HEK293T (cell line): Measurements from ENCODE around the gene IFT20.

ENCODE experiments used
- BHLHE40 ChIP-seq: fragments of 450-650 bp; IDR thresholded peaks from 2 replicates; pipeline ENCODE4 v1.6.1; 2016; ENCODE audit warnings: mild to moderate bottlenecking, moderate library complexity, borderline replicate concordance
- SP1 ChIP-seq: fragments of 450-650 bp; IDR thresholded peaks from 2 replicates; pipeline ENCODE4 v1.6.1; 2017

DNA sequence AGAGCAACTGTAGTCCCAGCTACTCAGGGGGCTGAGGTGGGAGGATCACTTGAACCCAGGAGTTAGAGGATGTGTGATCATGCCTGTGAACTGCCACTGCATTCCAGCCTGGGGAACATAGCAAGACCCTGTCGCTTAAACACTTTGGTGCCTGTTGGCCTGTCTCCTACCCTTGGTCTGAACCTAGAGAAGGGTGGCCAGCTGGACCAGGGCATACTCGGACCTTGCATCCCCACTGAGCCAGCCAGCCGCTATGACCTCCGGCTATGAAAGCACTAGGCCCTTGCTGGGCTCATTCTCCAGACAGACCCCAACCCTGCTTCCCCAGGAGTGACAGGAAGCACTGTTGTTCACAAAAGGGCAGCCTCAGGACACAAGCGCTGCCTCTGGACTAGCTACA, 4.6 kb downstream of the IFT20 start:
- TF ChIP-seq BHLHE40 (no peak), SP1 (no peak)
